Gastrocnemius medialis (tissue), 4 donors: ENCODE data around the gene SKAP2. TPM values are rescaled to one million over a fixed set of nuclear protein-coding genes. Genes with fewer than 3 reads are reported as not detected.

Experiments used
- ATAC-seq, 2 donors: fragments of 150-250 bp; one replicate each; pipeline ENCODE4 v1.9.1; 2016
- DNase-seq, 2 donors: peaks; one replicate each; pipeline ENCODE4 v3.0.0-alpha.2; 2019
- H3K27ac ChIP-seq, 4 donors: fragments of 200-600 bp; sonication (generic); 1 replicate in 1 of 4; 2 replicates in 3 of 4; pipeline ENCODE4 v1.5.1; 2016 to 2018; ENCODE audit warnings: mild to moderate bottlenecking in 2 of 4, moderate library complexity in 1 of 4
- H3K27me3 ChIP-seq, 3 donors: fragments of 200-600 bp; sonication (generic) in 2 of 3; 1 replicate in 1 of 3; 2 replicates in 2 of 3; pipeline versions ENCODE4 v1.5.1 to v1.6.0; 2016 to 2019; ENCODE audit warnings: mild to moderate bottlenecking in 1 of 3, moderate library complexity in 1 of 3
- H3K36me3 ChIP-seq, 2 donors: fragments of 200-600 bp; sonication (generic) in 1 of 2; one replicate each; pipeline ENCODE4 v1.5.1; 2017 to 2018
- H3K4me1 ChIP-seq, 2 donors: fragments of 200-600 bp; sonication (generic) in 1 of 2; one replicate each; pipeline ENCODE4 v1.5.1; 2016 to 2017; ENCODE audit warnings: mild to moderate bottlenecking in 2 of 2
- H3K4me3 ChIP-seq, 4 donors: fragments of 200-600 bp; sonication (generic) in 3 of 4; 1 replicate in 1 of 4; 2 replicates in 3 of 4; pipeline ENCODE4 v1.5.1; 2016 to 2019; ENCODE audit warnings: mild to moderate bottlenecking in 2 of 4
- H3K9me3 ChIP-seq, 3 donors: fragments of 200-600 bp; sonication (generic) in 2 of 3; 1 replicate in 1 of 3; 2 replicates in 2 of 3; pipeline ENCODE4 v1.5.1; 2016 to 2019
- POLR2A ChIP-seq, 2 donors: fragments of 450-650 bp; IDR thresholded peaks; one replicate each; pipeline ENCODE4 v1.6.1; 2017; ENCODE audit warnings: antibody characterized with exemption in 2 of 2, mild to moderate bottlenecking in 2 of 2, moderate library complexity in 2 of 2
- in situ Hi-C, 4 donors: fragments of 200-750 bp; cut with MboI; loops; one replicate each; pipeline versions ENCODE4 v1.15.0 to v1.8.0; 2017; ENCODE audit warnings: low sequenced_read_pairs in 4 of 4
- intact Hi-C: fragments of 100-400 bp; cut with DNase I; formaldehyde crosslinking; loops from one replicate; pipeline ENCODE4 v1.15.1; 2023; ENCODE audit warnings: low total_unique reads
- total RNA-seq, 4 donors: library from RNA; depleted of rRNA; stranded (reverse); fragments of >200 nt; gene quantifications; one replicate each; pipeline versions ENCODE4 v1.1.0 to v1.2.3, GENCODE V29; 2016
- TF ChIP-seq, protein P1 (sequence below), 5 experiments: fragments of 450-650 bp in 3 of 5; fragments of 200-600 bp in 2 of 5; sonication (generic) in 2 of 5; IDR thresholded peaks in 4 of 5; conservative IDR thresholded peaks in 1 of 5; 1 replicate in 4 of 5; 2 replicates in 1 of 5; pipeline ENCODE4 v1.5.1; 2016 to 2019; ENCODE audit warnings: antibody characterized with exemption in 5 of 5, mild to moderate bottlenecking in 3 of 5, moderate library complexity in 3 of 5

The SKAP2 gene
- total RNA-seq, 4 donors from 2014 or later = 6.1 to 23.5 (median 17.1) TPM

- no peak overlapping the region for H3K4me3 ChIP-seq
- in situ Hi-C loops (loop anchor here in 2 of 4 donors (25.0 kb wide), 1 partner anchor 566 kb away; no protein-coding TSS in a partner anchor), intact Hi-C loops (no loop called here)
- no peaks in the 10 kb centered on the region for H3K9me3 ChIP-seq
- DNase-seq (no peak), ATAC-seq (no peak)
- TF ChIP-seq, protein P1, sequence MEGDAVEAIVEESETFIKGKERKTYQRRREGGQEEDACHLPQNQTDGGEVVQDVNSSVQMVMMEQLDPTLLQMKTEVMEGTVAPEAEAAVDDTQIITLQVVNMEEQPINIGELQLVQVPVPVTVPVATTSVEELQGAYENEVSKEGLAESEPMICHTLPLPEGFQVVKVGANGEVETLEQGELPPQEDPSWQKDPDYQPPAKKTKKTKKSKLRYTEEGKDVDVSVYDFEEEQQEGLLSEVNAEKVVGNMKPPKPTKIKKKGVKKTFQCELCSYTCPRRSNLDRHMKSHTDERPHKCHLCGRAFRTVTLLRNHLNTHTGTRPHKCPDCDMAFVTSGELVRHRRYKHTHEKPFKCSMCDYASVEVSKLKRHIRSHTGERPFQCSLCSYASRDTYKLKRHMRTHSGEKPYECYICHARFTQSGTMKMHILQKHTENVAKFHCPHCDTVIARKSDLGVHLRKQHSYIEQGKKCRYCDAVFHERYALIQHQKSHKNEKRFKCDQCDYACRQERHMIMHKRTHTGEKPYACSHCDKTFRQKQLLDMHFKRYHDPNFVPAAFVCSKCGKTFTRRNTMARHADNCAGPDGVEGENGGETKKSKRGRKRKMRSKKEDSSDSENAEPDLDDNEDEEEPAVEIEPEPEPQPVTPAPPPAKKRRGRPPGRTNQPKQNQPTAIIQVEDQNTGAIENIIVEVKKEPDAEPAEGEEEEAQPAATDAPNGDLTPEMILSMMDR (IDR thresholded peaks at IDR 0.05 in 4 of 5, conservative IDR thresholded peaks at IDR 0.05 in 1 of 5) = no peak
- no peak for TF ChIP-seq POLR2A (IDR thresholded peaks at IDR 0.05)
- peaks cover 0 to 3% (median 0%) of the 10 kb centered on the region in 3 donors for H3K27me3 ChIP-seq
- H3K4me1 ChIP-seq = no peaks in the 10 kb centered on the region
- no peaks in the 10 kb centered on the region for H3K36me3 ChIP-seq
- H3K27ac ChIP-seq = no peak overlapping the region
These were observed 210.7 kb downstream of the SKAP2 start for GRCh38 chr7:26653430-26654399.

DNA sequence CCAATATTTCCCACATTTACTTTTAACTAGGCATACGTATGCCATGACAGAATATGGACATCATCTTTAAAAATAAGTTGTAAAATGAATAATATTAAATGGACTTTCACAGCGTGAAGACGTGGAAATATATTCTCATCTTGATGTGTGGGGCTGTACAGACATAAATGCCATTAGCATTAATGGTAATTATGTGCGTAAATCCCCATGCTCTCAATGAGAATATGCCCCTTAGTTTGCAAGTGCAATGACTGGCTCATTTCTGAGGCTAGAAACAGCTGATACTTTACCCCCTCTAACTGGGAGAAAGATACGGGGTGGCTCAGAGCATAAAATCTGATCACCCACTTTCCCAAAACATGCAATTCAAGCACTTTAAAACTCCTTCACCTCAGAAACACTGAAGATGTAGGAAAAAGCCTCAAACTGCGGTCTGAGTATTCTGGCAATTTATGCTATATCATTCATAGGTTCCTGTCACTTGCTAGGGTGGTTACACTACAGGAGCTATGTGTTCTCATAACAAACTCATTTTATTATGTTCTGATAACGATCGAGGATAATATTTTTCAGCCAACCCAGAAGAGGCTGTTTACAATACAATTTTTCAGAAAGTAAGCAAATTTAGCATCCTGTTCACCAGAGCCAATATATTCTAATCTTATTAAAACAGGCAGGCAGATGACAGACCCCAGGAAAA is 211.8 kb downstream of the SKAP2 start:
- Histone ChIP-seq H3K9me3 (no peaks in the 10 kb centered on the region), H3K36me3 (no peaks in the 10 kb centered on the region), H3K4me1 (no peaks in the 10 kb centered on the region), H3K4me3 (no peak overlapping the region), H3K27me3 (peaks cover 0 to 3% (median 0%) of the 10 kb centered on the region in 3 donors), H3K27ac (no peak overlapping the region)
- no peak for DNase-seq
- intact Hi-C loops = no loop called here
- no peak for ATAC-seq
- in situ Hi-C loops = loop anchor here in 2 of 4 donors (25.0 kb wide), 1 partner anchor 565 kb away; no protein-coding TSS in a partner anchor
- no peak for TF ChIP-seq POLR2A (IDR thresholded peaks at IDR 0.05)
- TF ChIP-seq, protein P1 (IDR thresholded peaks at IDR 0.05 in 4 of 5, conservative IDR thresholded peaks at IDR 0.05 in 1 of 5) = no peak

- ATAC-seq (no peak), DNase-seq (no peak)
- Histone ChIP-seq H3K27me3 (no peaks in the 10 kb centered on the region), H3K4me3 (no peak overlapping the region), H3K9me3 (no peaks in the 10 kb centered on the region), H3K4me1 (no peaks in the 10 kb centered on the region), H3K36me3 (no peaks in the 10 kb centered on the region), H3K27ac (no peak overlapping the region)
- TF ChIP-seq POLR2A (IDR thresholded peaks at IDR 0.05) = no peak
- TF ChIP-seq, protein P1 (IDR thresholded peaks at IDR 0.05 in 4 of 5, conservative IDR thresholded peaks at IDR 0.05 in 1 of 5) = no peak
- intact Hi-C loops = no loop called here
- in situ Hi-C loops = loop anchor here in 2 of 4 donors (25.0 kb wide), 1 partner anchor 563 kb away; no protein-coding TSS in a partner anchor
These were observed 214.3 kb downstream of the SKAP2 start for GRCh38 chr7:26650103-26650502.

- no peak for DNase-seq
- Histone ChIP-seq H3K27ac (no peak overlapping the region), H3K36me3 (no peaks in the 10 kb centered on the region), H3K4me1 (no peaks in the 10 kb centered on the region), H3K27me3 (no peaks in the 10 kb centered on the region), H3K4me3 (no peak overlapping the region), H3K9me3 (no peaks in the 10 kb centered on the region)
- intact Hi-C loops = no loop called here
- in situ Hi-C loops = no loop called here
- ATAC-seq = no peak
- no peak for TF ChIP-seq POLR2A (IDR thresholded peaks at IDR 0.05)
- TF ChIP-seq, protein P1 (IDR thresholded peaks at IDR 0.05 in 4 of 5, conservative IDR thresholded peaks at IDR 0.05 in 1 of 5) = no peak
These were observed 215.0 kb downstream of the SKAP2 start for GRCh38 chr7:26649388-26649787.
